ENCODE results near the gene ATPAF2.

DNA sequence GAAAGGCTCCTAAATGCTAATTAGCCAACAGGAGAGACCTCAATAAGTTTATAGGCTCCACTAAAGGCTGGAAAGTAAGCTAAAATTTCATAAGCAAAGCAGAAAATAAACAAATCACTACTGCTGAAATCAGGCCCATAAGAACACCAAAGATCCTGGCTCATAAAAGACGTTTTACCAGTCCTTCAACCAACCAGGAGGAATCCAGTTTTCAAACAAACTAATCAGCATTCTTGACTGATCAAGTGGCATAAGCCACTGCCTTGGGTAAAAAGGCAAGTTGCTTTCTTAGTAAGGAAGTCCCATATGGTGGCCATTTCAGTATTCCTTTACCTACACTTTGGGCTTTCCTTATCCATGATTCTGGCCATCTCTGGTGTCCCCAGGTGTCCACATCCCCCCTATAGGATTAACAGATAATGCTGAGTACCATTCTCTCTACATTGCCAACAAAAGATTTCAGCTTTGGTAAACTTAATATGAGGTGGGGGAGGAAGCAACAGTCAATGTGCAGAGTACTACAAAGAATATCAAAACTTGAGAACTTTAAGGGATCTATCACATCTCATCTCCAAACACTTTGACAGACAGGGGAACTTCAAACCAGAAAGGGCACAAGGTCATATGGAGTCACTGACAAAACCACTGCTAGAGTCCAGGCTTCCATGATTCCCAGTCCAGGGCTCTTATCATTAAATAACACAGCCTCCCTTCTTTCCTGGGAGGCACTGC is 68.1 kb downstream of the ATPAF2 start:
- TF ChIP-seq CTCF (conservative IDR thresholded peaks at IDR 0.05) (no peak), EZH2 (IDR thresholded peaks at IDR 0.05; ENCODE audit: low read depth) (no peak)

Data from PC-9 (cell line).